Fibroblast of lung (primary cell): ENCODE data around the gene OSTN.

Source experiments
- CTCF ChIP-seq, 2 donors: IDR thresholded peaks in 1 of 2; conservative IDR thresholded peaks in 1 of 2; 1 replicate in 1 of 2; 2 replicates in 1 of 2; pipeline ENCODE4 v1.5.1; 2011 to 2012; ENCODE audit warnings: low read length in 2 of 2, control low read depth in 1 of 2, inconsistent platforms in 1 of 2, low read depth in 1 of 2, mild to moderate bottlenecking in 1 of 2
- EZH2 ChIP-seq: IDR thresholded peaks from 2 replicates; pipeline ENCODE4 v1.5.1; 2012; ENCODE audit warnings: low read length, control low read depth, mild to moderate bottlenecking; ENCODE audit errors: missing control alignments

DNA sequence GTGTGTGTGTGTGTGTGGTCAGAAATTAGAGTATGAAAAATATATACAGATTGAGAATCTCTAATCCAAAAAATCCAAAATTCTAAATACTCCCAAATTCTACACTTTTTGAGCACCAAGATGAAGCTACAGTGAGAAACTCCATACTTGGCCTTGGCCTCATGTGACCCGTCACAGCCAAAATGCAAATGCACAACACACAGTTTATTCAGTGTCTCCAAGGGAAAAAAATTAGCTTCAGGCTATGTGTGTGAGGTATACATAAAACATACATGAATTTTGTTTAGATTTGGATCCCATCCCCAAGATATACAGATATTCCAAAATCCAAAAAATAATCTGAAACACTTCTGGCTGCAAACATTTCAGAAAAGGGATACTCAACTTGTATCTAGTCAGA, 33.2 kb upstream of the OSTN start:
- TF ChIP-seq CTCF (conservative IDR thresholded peaks at IDR 0.05 in 1 of 2, IDR thresholded peaks at IDR 0.05 in 1 of 2; ENCODE audit: low read depth in 1 of 2, low read length in 2 of 2) (no peak), EZH2 (no peak)
